Chondrocyte (in vitro differentiated cells): ENCODE results near the gene KDM4B. TPM values are rescaled to one million over a fixed set of nuclear protein-coding genes. Genes with fewer than 3 reads are reported as not detected.

Experiments
- DNase-seq: peaks from one replicate; pipeline ENCODE4 v3.0.0; 2021; ENCODE audit warnings: mixed read lengths, low spot score
- H3K27ac Mint-ChIP-seq: one replicate; pipeline ENCODE4 v1.8.0; 2021; ENCODE audit warnings: mild to moderate bottlenecking, moderate library complexity, mixed read lengths; ENCODE audit not compliant: unreplicated experiment
- H3K27me3 Mint-ChIP-seq: 2 replicates; pipeline ENCODE4 v1.8.0; 2021; ENCODE audit warnings: low read depth, mixed read lengths
- H3K36me3 Mint-ChIP-seq: 2 replicates; pipeline ENCODE4 v1.8.0; 2021; ENCODE audit warnings: low read depth, mixed read lengths
- H3K4me1 Mint-ChIP-seq: 2 replicates; pipeline ENCODE4 v1.8.0; 2021; ENCODE audit warnings: low read depth, mild to moderate bottlenecking, mixed read lengths
- H3K4me3 Mint-ChIP-seq: one replicate; pipeline ENCODE4 v1.8.0; 2021; ENCODE audit warnings: mild to moderate bottlenecking, moderate library complexity, mixed read lengths; ENCODE audit not compliant: unreplicated experiment
- H3K9me3 Mint-ChIP-seq: 2 replicates; pipeline ENCODE4 v1.8.0; 2021; ENCODE audit warnings: low read depth, mixed read lengths
- total RNA-seq: library from RNA; stranded (reverse); gene quantifications from 3 replicates; pipeline ENCODE4 v1.2.1, GENCODE V29; 2021
- TF ChIP-seq, protein P1 (sequence below): fragments of 200-600 bp; sonication (generic); IDR thresholded peaks from 2 replicates; pipeline ENCODE4 v1.5.0; 2021; ENCODE audit warnings: antibody characterized with exemption, mild to moderate bottlenecking, moderate library complexity

The KDM4B gene
- total RNA-seq, 1 donor from 2014 or later: 52.2 TPM

DNA sequence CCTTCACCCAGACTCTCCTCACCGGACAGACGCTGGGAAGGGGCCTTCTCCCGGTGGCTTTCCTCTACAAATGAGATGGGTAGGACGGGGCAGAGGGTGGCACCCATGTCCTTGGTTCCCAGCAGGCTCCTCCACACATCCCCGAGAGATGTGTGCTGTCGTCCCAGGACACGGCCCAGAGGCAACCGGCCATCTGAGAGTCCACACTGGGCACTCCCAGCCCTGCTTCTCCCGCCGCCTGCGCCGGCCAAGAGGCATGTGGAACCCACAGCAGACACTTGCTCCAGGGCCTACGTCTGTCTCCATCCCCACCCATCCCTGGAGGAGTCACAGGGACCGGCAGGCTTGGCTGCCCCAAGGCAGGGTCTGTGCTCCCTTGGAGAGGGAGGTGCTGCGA, 179.9 kb downstream of the KDM4B start:
- H3K36me3 Mint-ChIP-seq: peaks cover 16% of the 10 kb centered on the region
- no peak overlapping the region for H3K4me3 Mint-ChIP-seq
- H3K9me3 Mint-ChIP-seq: no peaks in the 10 kb centered on the region
- H3K27ac Mint-ChIP-seq: no peak overlapping the region
- H3K4me1 Mint-ChIP-seq: no peaks in the 10 kb centered on the region
- TF ChIP-seq, protein P1, sequence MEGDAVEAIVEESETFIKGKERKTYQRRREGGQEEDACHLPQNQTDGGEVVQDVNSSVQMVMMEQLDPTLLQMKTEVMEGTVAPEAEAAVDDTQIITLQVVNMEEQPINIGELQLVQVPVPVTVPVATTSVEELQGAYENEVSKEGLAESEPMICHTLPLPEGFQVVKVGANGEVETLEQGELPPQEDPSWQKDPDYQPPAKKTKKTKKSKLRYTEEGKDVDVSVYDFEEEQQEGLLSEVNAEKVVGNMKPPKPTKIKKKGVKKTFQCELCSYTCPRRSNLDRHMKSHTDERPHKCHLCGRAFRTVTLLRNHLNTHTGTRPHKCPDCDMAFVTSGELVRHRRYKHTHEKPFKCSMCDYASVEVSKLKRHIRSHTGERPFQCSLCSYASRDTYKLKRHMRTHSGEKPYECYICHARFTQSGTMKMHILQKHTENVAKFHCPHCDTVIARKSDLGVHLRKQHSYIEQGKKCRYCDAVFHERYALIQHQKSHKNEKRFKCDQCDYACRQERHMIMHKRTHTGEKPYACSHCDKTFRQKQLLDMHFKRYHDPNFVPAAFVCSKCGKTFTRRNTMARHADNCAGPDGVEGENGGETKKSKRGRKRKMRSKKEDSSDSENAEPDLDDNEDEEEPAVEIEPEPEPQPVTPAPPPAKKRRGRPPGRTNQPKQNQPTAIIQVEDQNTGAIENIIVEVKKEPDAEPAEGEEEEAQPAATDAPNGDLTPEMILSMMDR: no peak
- DNase-seq: peak; percentile 88
- no peaks in the 10 kb centered on the region for H3K27me3 Mint-ChIP-seq

DNA sequence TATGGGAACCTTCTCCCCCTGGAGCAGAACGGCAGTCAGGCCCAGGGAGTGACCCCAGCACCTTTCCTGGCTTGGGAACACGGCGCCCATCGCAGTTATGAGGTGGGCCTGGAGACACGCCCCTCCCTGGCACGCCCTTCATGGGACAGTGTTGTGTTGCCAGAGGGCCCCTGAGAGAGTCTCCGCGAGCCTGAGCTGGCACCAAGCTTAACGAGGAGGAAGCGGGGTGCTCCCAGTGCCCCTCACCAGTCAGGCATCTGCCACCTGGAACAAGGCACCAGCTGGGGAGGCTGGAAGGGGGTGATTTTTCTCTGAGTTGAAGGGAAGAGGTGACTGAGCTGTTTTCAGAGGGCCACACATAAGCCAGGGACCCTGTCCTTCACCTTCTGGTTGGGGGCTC, 180.6 kb downstream of the KDM4B start:
- Mint-ChIP-seq H3K4me1 (no peaks in the 10 kb centered on the region), H3K4me3 (no peak overlapping the region), H3K36me3 (peaks cover 16% of the 10 kb centered on the region), H3K27me3 (no peaks in the 10 kb centered on the region), H3K27ac (no peak overlapping the region), H3K9me3 (no peaks in the 10 kb centered on the region)
- peak; percentile 78 for DNase-seq
- TF ChIP-seq, protein P1: no peak

DNA sequence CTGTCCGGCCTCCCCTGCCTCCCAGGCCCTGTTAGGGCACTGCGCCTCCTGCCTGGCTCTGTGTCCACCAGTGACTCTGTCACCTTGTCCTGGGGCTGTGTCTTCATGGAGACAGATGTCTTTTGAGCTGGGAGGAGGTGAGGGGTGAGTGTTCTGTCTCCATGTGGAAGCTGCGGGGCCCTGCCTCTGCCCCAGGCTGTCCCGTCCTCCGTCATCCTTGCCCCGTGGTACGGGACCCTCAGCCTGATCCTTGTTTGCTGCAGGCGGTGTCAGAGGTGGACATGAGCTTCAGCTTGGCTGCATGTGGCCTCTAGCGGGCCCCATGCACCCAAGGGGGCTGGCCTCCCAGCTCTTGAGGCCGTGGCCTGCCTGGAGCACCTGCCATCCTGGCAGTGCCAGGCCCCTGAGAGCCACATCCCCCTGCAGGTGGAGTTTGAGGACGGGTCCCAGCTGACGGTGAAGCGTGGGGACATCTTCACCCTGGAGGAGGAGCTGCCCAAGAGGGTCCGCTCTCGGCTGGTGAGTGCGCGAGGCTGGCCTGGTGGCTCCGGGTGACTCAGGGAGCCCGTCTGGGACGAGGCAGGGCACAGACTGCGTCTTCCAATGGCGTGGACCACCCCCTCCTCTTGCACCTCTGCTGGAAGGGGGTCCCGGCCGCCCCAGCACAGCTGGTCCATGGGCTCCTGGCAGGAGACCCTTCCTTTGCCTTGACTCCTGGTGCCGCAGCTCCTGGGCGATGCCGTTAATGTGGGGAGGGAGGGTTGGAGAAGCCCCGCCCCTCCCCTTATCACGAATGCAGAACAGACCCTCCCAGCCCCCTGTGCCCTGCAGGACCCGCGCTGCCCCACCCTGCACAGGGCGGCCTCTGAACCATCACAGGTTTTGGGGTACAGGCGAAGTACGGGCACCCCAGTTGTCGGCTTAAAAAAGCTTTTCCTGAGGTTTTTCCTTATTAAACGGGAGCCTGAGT, 181.3 kb downstream of the KDM4B start:
- DNase-seq: peak; percentile 88
- H3K27ac Mint-ChIP-seq: no peak overlapping the region
- H3K4me1 Mint-ChIP-seq: no peaks in the 10 kb centered on the region
- TF ChIP-seq, protein P1: no peak
- no peaks in the 10 kb centered on the region for H3K9me3 Mint-ChIP-seq
- no peak overlapping the region for H3K4me3 Mint-ChIP-seq
- peaks cover 16% of the 10 kb centered on the region for H3K36me3 Mint-ChIP-seq
- H3K27me3 Mint-ChIP-seq: no peaks in the 10 kb centered on the region

DNA sequence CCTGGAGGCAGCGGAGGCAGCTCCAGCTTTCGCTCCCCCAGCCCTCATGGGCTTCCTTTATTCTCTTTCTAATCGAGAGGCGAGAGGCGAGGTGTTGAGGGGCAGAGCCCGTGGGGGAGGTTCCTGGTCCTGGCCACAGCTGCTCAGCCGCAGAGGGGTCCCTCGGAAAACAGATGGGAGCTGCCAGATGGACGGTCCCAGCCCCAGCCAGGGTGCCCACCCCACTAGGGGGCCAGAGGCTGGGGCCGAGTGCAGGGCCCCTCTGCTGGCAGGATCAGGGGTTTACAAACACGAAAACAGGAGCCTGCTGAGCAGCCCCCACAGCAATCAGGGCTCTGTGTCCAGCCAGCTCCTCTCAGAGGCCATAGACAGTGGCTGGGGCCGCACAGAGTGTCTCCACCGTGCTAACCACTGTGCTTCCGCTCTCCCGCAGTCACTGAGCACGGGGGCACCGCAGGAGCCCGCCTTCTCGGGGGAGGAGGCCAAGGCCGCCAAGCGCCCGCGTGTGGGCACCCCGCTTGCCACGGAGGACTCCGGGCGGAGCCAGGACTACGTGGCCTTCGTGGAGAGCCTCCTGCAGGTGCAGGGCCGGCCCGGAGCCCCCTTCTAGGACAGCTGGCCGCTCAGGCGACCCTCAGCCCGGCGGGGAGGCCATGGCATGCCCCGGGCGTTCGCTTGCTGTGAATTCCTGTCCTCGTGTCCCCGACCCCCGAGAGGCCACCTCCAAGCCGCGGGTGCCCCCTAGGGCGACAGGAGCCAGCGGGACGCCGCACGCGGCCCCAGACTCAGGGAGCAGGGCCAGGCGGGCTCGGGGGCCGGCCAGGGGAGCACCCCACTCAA, 182.2 kb downstream of the KDM4B start:
- Mint-ChIP-seq H3K9me3 (no peaks in the 10 kb centered on the region), H3K27me3 (no peaks in the 10 kb centered on the region), H3K36me3 (peaks cover 12% of the 10 kb centered on the region), H3K4me3 (no peak overlapping the region), H3K27ac (no peak overlapping the region), H3K4me1 (peaks cover under 1% of the 10 kb centered on the region)
- peak; percentile 88 for DNase-seq
- TF ChIP-seq, protein P1: no peak
